ENCODE results near the gene MRPL20.
"Not testable (repeated sequence)": the region's sequence is repeated elsewhere in the genome, so short reads cannot be mapped to it uniquely, and the experiment has no call there.

- not testable (repeated sequence) for TF ChIP-seq CTCF (IDR thresholded peaks at IDR 0.05); ZFX (IDR thresholded peaks at IDR 0.05; ENCODE audit: borderline replicate concordance)
Measured at GRCh38 chr1:1452365-1452739, 45.3 kb upstream of the MRPL20 start.

Data from 22Rv1 (cell line).